Measurements from ENCODE around the gene LEMD2. TPM values are rescaled to one million over a fixed set of nuclear protein-coding genes. Genes with fewer than 3 reads are reported as not detected.
A peak's percentile ranks its signal among the peaks of the same experiment; 100 is the strongest.

LEMD2 gene
- total RNA-seq, 1 experiment from 2014 or later, result 43.9 TPM

DNA sequence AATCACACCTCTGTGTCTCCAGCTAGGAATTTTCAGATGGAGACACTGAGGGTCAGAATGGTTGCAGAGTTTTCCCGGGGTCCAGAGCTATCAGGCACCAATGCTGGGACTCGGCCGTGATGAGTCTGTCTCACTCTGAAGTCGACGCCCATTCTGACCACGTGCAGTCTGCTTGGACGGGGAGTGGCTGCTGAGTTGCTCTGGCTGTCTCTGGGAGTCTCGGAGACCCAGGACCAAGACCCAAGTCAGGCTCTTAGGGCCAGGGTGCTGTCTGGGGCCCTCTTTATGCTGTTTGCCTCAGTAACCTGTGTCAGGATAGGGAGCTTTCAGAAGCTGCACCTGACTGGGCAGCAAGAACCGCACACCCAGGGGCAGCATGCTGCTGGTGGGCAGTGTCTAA, 46.8 kb downstream of the LEMD2 start:
- ChIA-PET CTCF (interaction anchor here (2.3 kb wide), 1 partner anchor 413 kb away, joined by 8 read pairs; no protein-coding TSS in a partner anchor), POLR2A (no interaction called here), RAD21 (ENCODE audit: low non-redundant PET in 1 of 2, low total read pairs in 2 of 2, uncharacterized antibody in 2 of 2, unreplicated experiment in 2 of 2) (no interaction called here)
- peaks cover 2 to 9% of the 10 kb centered on the region in 2 experiments; a peak in 3 of 4 replicates for H3K4me1 ChIP-seq (ENCODE audit: control insufficient read depth in 1 of 2, insufficient read depth in 2 of 2, low read length in 2 of 2)
- H3K27me3 ChIP-seq (ENCODE audit: insufficient read depth, low read length), result peaks cover 6% of the 10 kb centered on the region; the same call in 1 of the 2 replicates
- no TSS peak for BruUV-seq (replicated peaks)
- intact Hi-C loops (cut with micrococcal nuclease), result no loop called here
- no peaks in the 10 kb centered on the region for H3K9me2 ChIP-seq (ENCODE audit: insufficient read depth)
- no peaks in the 10 kb centered on the region for H4K20me1 ChIP-seq (ENCODE audit: insufficient read depth)
- no peak overlapping the region for H3K27ac ChIP-seq (ENCODE audit: low read depth, low read length)
- H3K9me3 ChIP-seq (ENCODE audit: control insufficient read depth in 1 of 2, insufficient read depth in 1 of 2, low read depth in 1 of 2, low read length in 2 of 2), result no peaks in the 10 kb centered on the region
- TF ChIP-seq, protein P1, sequence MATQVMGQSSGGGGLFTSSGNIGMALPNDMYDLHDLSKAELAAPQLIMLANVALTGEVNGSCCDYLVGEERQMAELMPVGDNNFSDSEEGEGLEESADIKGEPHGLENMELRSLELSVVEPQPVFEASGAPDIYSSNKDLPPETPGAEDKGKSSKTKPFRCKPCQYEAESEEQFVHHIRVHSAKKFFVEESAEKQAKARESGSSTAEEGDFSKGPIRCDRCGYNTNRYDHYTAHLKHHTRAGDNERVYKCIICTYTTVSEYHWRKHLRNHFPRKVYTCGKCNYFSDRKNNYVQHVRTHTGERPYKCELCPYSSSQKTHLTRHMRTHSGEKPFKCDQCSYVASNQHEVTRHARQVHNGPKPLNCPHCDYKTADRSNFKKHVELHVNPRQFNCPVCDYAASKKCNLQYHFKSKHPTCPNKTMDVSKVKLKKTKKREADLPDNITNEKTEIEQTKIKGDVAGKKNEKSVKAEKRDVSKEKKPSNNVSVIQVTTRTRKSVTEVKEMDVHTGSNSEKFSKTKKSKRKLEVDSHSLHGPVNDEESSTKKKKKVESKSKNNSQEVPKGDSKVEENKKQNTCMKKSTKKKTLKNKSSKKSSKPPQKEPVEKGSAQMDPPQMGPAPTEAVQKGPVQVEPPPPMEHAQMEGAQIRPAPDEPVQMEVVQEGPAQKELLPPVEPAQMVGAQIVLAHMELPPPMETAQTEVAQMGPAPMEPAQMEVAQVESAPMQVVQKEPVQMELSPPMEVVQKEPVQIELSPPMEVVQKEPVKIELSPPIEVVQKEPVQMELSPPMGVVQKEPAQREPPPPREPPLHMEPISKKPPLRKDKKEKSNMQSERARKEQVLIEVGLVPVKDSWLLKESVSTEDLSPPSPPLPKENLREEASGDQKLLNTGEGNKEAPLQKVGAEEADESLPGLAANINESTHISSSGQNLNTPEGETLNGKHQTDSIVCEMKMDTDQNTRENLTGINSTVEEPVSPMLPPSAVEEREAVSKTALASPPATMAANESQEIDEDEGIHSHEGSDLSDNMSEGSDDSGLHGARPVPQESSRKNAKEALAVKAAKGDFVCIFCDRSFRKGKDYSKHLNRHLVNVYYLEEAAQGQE (IDR thresholded peaks at IDR 0.05; ENCODE audit: low read depth), result no peak
- TF ChIP-seq ELF1 (IDR thresholded peaks at IDR 0.05; ENCODE audit: borderline replicate concordance, low read depth) (no peak), EZH2phosphoT487 (IDR thresholded peaks at IDR 0.05; ENCODE audit: borderline replicate concordance) (no peak), ZFX (IDR thresholded peaks at IDR 0.05) (no peak), POLR2AphosphoS5 (IDR thresholded peaks at IDR 0.05; ENCODE audit: low read depth, low read length) (no peak), CEBPB (IDR thresholded peaks at IDR 0.05; ENCODE audit: low read depth) (no peak), FOSL1 (IDR thresholded peaks at IDR 0.05; ENCODE audit: low read depth) (no peak), SIN3A (IDR thresholded peaks at IDR 0.05; ENCODE audit: low read depth) (no peak), JUND (IDR thresholded peaks at IDR 0.05) (no peak), EZH2 (IDR thresholded peaks at IDR 0.05) (no peak), RAD21 (IDR thresholded peaks at IDR 0.05; ENCODE audit: low read depth) (no peak)
- TF ChIP-seq, protein P2, sequence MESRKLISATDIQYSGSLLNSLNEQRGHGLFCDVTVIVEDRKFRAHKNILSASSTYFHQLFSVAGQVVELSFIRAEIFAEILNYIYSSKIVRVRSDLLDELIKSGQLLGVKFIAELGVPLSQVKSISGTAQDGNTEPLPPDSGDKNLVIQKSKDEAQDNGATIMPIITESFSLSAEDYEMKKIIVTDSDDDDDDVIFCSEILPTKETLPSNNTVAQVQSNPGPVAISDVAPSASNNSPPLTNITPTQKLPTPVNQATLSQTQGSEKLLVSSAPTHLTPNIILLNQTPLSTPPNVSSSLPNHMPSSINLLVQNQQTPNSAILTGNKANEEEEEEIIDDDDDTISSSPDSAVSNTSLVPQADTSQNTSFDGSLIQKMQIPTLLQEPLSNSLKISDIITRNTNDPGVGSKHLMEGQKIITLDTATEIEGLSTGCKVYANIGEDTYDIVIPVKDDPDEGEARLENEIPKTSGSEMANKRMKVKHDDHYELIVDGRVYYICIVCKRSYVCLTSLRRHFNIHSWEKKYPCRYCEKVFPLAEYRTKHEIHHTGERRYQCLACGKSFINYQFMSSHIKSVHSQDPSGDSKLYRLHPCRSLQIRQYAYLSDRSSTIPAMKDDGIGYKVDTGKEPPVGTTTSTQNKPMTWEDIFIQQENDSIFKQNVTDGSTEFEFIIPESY (IDR thresholded peaks at IDR 0.05; ENCODE audit: extremely low read depth, insufficient replicate concordance, low read length), result no peak
- TF ChIP-seq, protein P3, sequence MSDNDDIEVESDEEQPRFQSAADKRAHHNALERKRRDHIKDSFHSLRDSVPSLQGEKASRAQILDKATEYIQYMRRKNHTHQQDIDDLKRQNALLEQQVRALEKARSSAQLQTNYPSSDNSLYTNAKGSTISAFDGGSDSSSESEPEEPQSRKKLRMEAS (IDR thresholded peaks at IDR 0.05), result no peak
- no peak overlapping the region for H3K4me2 ChIP-seq (ENCODE audit: low read length)
- H2AFZ ChIP-seq (ENCODE audit: low read depth, low read length, poor library complexity, severe bottlenecking), result no peak overlapping the region
- no peak for DNase-seq (ENCODE audit: low read depth, low spot score)
- ATAC-seq, result peak; percentile 39; the same call in 1 of the 2 replicates
- H3K79me2 ChIP-seq (ENCODE audit: insufficient read depth, low read length), result no peaks in the 10 kb centered on the region
- no peak overlapping the region for H3K4me3 ChIP-seq (replicated peaks in 1 of 2; ENCODE audit: low read depth in 1 of 2, low read length in 2 of 2)
- H3K9ac ChIP-seq (ENCODE audit: low read length), result no peak overlapping the region
- H3K36me3 ChIP-seq (ENCODE audit: control insufficient read depth in 1 of 2, insufficient read depth in 2 of 2, low read length in 2 of 2), result no peaks in the 10 kb centered on the region
